NCI-H748 treated with DMSO at 0.1 percent for 48 hours (cell line): ENCODE data around the gene IL17C.
"Not testable (repeated sequence)": the region's sequence is repeated elsewhere in the genome, so short reads cannot be mapped to it uniquely, and the experiment has no call there.

ENCODE experiments used
- DNase-seq: peaks from one replicate; lab custom pipeline; 2025; lab: John Stamatoyannopoulos, UW

Gene IL17C

GRCh38 chr16:88658714-88659113, 20.3 kb downstream of the IL17C start:
- no peak for DNase-seq

GRCh38 chr16:88659160-88659559, 20.8 kb downstream of the IL17C start:
- no peak for DNase-seq

DNA sequence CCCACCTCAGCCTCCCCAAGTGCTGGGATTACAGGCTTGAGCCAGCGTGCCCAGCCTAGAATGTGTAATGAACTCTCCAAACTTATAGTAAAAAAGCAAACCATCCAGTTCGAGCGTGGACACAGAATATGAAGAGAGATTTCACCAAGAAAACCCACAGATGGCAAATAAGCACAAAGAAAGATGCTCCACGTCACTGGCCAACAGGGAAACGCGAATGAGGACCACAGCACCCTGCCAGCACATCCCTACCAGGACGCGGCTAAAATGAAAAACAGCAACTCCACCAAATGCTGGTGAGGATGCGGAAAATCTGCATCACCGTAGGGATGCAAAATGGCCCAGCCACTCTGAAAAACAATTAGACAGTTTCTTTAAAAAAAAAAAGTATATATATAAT, 23.1 kb downstream of the IL17C start:
- no peak for DNase-seq

- DNase-seq, result no peak
Measured at GRCh38 chr16:88662222-88662842, 24.0 kb downstream of the IL17C start.

DNA sequence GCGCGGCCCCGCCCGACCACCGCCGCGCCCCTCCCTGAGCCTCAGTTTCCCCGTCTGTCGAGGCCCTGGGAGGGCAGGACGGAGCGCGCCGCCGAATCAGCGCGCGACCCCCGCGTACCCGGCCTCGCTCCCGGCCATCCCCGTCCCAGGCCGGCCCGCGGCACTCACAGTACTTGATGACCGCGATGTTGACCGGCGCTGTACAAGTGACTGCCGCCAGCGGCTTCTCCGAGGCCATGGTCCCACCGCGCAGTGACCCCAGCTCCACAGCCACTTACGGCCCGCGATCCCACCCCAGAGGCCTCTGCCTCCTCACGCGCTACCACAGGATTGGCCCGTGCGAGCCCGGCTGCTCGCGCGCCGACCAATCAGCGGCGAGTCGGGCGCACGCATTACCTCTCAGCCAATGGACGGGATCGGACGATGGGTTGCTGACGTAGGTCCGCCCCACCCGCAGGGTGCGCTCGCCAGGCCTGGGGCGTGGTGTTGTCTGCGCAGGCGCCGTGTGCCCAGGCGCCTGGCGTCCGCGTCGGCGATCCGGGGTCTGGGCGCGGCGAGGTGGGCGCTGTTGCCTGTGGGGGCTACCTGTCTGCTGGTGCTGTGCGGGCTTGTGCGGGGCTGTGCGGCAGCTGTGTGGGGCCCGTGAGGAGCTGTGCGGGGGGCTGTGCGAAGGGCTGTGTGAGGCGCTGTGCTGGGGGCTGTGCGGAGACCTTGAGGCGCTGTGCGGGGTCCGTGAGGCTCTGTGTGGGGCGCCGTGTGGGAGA, 24.7 kb downstream of the IL17C start, which contains the start of gene MVD:
Gene MVD, minus strand, starts transcription at position 249 of the 764 bp plus-strand sequence. Its CDS starts 11 bp downstream, at position 238.
- peak; percentile 85 for DNase-seq

DNA sequence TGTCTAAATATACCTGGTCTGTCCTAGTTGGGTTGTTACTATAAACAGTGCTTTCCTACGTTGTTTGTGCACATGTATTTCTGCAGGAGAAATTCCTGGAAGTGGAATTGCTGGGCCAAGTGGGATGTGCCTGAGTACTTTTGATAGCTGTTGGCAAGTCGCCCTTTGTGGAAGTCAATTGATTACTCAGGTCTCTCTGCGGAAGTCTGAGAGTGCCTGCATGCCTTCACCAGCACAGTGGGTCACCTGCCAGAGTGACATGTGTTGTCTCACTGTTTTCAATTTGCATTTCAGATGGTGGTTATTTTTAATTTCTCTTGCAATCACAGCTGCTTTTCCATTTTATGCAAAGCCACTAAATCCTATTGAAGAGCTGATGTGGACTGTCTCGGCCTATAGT, 26.8 kb downstream of the IL17C start:
- no peak for DNase-seq

DNA sequence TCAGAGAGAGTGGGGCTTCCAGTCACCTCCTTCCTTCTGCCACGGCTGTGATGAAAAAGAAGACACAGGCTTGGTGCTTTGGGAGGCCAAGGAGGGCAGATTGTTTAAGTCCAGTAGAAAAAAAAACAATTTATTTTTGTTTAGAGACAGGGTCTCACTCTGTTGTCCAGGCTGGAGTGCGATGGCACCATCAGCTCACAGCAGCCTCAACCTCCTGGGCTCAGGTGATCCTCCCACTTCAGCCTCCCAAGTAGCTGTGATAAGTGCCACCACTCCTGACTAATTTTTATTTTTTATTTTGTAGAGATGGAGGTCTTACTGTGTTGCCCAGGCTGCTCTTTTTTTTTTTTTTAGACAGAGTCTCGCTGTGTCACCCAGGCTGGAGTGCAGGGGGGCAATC, 27.2 kb downstream of the IL17C start:
- DNase-seq, result no peak

- no peak for DNase-seq
Measured at GRCh38 chr16:88667461-88667860, 29.1 kb downstream of the IL17C start.

- DNase-seq, result not testable (repeated sequence)
Measured at GRCh38 chr16:88669493-88669892, 31.1 kb downstream of the IL17C start.

GRCh38 chr16:88669980-88670379, 31.6 kb downstream of the IL17C start:
- DNase-seq, result no peak

DNA sequence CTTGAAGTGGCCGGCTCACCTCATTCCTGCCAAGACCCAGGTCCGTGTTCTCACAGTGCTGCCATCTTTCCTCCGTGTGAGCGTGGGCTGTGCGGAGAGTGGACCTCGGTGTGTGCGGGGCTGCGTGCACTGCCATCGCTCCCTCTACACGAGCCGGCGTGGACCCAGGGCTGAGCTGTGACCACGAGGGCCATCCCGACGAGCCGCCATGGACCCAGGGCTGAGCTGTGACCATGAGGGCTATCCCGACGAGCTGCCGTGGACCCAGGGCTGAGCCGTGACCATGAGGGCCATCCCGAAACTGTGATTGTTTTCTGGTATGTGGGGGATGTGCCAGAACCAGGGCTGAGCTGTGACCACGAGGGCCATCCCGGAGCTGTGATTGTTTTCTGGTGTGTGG, 33.4 kb downstream of the IL17C start:
- DNase-seq, result no peak

DNA sequence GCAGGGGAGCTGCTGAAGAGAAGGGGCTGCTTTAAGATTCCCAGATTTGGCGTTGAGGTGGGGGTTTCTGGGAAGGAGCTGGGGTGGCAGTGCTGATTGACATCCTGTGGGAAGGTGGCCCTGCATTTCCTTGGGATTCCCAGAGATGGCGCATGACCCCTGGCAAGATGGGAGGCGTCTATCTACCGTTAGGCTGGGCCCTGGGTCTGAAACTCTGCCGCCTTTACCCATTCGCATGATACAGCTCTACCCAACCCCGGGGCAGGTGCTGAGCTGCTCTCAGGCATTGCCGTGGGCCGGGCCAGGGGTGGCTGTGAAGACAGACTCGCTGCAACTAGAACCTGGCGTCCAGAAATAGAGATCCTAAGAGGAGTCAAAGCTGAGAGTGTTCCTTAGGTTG, 34.4 kb downstream of the IL17C start:
- no peak for DNase-seq

- DNase-seq, result no peak
Measured at GRCh38 chr16:88673716-88674379, 35.5 kb downstream of the IL17C start.

DNA sequence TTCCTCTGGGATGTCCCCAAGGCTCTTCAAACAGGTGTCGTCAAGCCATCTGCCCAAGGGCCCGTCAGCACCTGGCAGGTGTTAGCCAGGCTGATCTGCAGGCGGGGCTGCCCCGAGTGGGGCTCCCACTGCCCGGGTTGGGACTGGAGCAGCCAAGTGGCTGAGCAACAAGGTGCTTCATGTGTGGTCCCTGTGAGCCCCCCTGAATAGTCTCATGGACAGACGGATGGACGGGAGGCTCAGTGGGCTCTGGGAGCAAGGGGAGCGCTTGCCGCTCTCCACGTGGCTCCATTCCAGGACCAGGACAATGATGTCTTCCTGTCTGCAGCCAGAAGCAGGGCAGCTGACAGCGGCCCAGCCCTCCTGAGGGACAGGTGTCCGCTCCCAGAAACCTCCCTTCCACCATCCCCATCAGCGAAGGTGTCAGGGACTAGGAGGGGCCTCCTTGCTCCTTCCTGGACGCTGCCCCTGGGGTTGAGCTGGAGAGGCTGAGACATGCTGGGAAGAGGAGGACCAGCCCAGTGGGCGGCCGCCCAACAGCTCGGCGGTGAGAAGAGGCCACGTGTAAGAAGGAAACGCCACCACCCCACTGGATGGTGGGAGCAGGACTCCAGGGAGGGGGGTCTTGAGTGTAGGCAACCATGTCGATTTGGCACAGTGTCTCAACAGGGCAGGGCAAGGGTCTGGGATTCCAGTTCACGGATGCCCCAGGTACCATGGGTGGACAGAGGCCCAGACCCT, 38.3 kb downstream of the IL17C start:
- DNase-seq, result no peak

DNA sequence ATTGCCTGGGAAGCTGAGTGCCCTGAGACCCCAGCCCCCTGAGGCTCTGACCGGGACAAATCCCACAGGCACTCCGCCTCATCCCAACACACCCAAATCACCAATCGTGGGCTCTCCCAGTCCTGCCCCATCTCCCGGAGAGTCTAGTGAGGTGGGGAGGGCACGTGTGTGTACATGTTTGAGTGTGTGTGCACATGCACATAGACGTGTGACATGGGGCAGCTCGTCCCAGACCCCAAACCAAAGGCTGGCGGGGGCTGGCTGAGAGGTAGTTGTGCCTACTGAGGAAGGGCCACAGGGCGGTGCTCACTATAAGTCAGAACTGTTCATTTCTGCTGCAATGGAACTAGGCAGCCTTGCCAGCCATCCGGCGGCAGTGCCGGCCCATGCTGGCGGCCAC, 39.3 kb downstream of the IL17C start:
- no peak for DNase-seq

GRCh38 chr16:88678224-88678979, 40.0 kb downstream of the IL17C start:
- no peak for DNase-seq

GRCh38 chr16:88680554-88681083, 42.2 kb downstream of the IL17C start:
- no peak for DNase-seq

- DNase-seq, result no peak
Measured at GRCh38 chr16:88681084-88681680, 42.8 kb downstream of the IL17C start.

- DNase-seq, result no peak
Measured at GRCh38 chr16:88681709-88682451, 43.5 kb downstream of the IL17C start.

DNA sequence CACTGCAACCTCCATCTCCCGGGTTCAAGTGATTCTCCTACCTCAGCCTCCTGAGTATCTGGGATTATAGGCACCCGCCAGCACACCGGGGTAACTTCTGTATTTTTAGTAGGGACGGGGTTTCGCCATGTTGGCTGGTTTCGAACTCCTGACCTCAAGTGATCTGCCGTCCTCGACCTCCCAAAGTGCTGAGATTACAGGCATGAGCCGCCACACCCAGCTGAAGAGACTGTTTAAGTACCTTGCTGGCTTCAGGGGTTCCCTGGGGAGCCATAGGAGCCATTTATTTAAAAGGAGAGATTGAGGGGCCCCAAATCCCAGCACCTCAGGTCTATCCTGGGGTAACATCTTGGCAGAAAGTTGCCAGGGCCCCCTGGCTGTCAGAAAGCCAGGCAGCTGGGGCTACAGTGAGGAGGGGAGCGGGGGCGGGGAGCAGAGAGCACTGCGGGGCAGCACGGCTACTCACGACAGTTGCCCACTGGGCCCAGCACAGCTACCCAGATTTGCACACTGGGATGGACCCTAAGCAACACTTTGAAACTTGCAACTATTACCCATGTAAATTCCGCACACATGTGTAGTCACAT, 46.3 kb downstream of the IL17C start:
- no peak for DNase-seq
